ENCODE results near the gene CTCF. TPM values are rescaled to one million over a fixed set of nuclear protein-coding genes. Genes with fewer than 3 reads are reported as not detected.

Gene CTCF
- total RNA-seq, 5 donors from 2014 or later (not counting 1 experiment from before 2014, with no cell fraction given): 55.3 to 69.0 (median 64.0) TPM

DNA sequence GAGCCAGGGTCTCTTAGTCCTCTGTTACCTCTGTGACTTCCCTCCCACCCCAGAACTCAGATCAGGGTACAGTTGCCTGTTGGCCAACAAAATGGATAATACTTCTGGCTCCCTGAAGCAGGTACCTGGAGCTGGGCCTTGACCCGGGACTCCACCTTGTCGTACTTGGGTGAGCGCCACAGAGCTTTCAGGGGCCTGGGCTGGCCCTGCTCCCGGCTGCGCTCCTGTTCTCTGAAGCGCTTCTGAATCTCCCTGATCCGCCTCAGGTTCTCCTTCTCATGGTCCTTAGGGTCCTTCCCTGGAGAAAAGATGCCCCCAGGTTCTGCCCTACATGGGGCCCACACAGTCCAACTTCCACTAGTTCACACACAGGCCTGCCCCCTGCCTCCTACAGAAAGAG is 102.5 kb downstream of the CTCF start:
- Mint-ChIP-seq H3K27me3 (no peaks in the 10 kb centered on the region), H3K9me3 (no peaks in the 10 kb centered on the region), H3K36me3 (no peaks in the 10 kb centered on the region), H3K4me1 (peaks cover 17 to 43% (median 25%) of the 10 kb centered on the region in 3 donors), H3K4me3 (peak overlapping the region in 2 of 3 donors; percentile 34 to 74), H3K27ac (no peak overlapping the region)
- no peaks in the 10 kb centered on the region for H3K36me3 ChIP-seq (ENCODE audit: control insufficient read depth in 2 of 2, extremely low read depth in 1 of 2, insufficient read depth in 1 of 2, low read length in 1 of 2)
- ATAC-seq (replicated peaks in 1 of 4): no peak
- POLR2A ChIA-PET: no interaction called here
- 98% methylated on average over 7 of the region's 7 CpGs for WGBS (ENCODE audit: insufficient coverage)
- no peaks in the 10 kb centered on the region for H3K27me3 ChIP-seq (replicated peaks in 1 of 2; ENCODE audit: control insufficient read depth in 2 of 2, extremely low read depth in 1 of 2, insufficient read depth in 2 of 2, low read length in 1 of 2)
- peaks cover 5 to 41% of the 10 kb centered on the region in 2 experiments for H3K4me1 ChIP-seq (ENCODE audit: control insufficient read depth in 1 of 2, extremely low read depth in 1 of 2, insufficient read depth in 2 of 2, low read length in 2 of 2)
- no peaks in the 10 kb centered on the region for H3K9me3 ChIP-seq
- DNase-seq: no peak
- H3K27ac ChIP-seq (ENCODE audit: low read length): no peak overlapping the region
- H3K4me3 ChIP-seq (ENCODE audit: control insufficient read depth in 1 of 2, extremely low read depth in 1 of 2, low read length in 1 of 2): no peak overlapping the region
- CTCF ChIA-PET: no interaction called here

DNA sequence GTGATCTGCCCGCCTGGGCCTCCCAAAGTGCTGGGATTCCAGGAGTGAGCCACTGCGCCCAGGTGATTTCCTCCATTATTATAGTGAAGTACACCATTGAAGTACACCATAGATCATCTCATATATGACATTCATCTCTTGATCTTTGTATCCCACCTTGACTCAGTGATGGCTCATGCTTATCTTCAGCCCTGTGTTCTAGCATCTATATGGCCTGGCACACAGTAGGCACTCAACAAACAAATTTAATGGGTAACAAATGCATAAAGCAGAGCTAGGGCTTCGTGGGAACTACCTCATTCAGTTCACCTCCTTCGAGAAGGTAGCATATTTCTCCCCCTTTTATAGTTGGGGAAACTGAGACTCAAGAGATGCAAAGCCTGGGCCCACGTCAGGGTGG is 103.3 kb downstream of the CTCF start:
- DNase-seq (no peak), ATAC-seq (replicated peaks in 1 of 4) (no peak)
- H3K9me3 ChIP-seq: no peaks in the 10 kb centered on the region
- no peak overlapping the region for H3K27ac ChIP-seq (ENCODE audit: low read length)
- no peaks in the 10 kb centered on the region for H3K27me3 ChIP-seq (replicated peaks in 1 of 2; ENCODE audit: control insufficient read depth in 2 of 2, extremely low read depth in 1 of 2, insufficient read depth in 2 of 2, low read length in 1 of 2)
- H3K4me3 ChIP-seq (ENCODE audit: control insufficient read depth in 1 of 2, extremely low read depth in 1 of 2, low read length in 1 of 2): peak overlapping the region; percentile 25 to 63
- ChIA-PET CTCF (no interaction called here), POLR2A (interaction anchor here in 1 of 2 donors (0.9 kb wide), 1 partner anchor 183 kb away, joined by 3 read pairs; no protein-coding TSS in a partner anchor)
- H3K4me1 Mint-ChIP-seq: peaks cover 17 to 43% (median 25%) of the 10 kb centered on the region in 3 donors
- no CpG with 5 or more reads among the region's 5 CpGs for WGBS (ENCODE audit: insufficient coverage)
- H3K9me3 Mint-ChIP-seq: no peaks in the 10 kb centered on the region
- no peaks in the 10 kb centered on the region for H3K36me3 Mint-ChIP-seq
- H3K4me3 Mint-ChIP-seq: peak overlapping the region; percentile 64 to 87 (median 74)
- H3K36me3 ChIP-seq (ENCODE audit: control insufficient read depth in 2 of 2, extremely low read depth in 1 of 2, insufficient read depth in 1 of 2, low read length in 1 of 2): no peaks in the 10 kb centered on the region
- H3K4me1 ChIP-seq (ENCODE audit: control insufficient read depth in 1 of 2, extremely low read depth in 1 of 2, insufficient read depth in 2 of 2, low read length in 2 of 2): peaks cover 5 to 41% of the 10 kb centered on the region in 2 experiments
- H3K27me3 Mint-ChIP-seq: no peaks in the 10 kb centered on the region
- H3K27ac Mint-ChIP-seq: no peak overlapping the region

DNA sequence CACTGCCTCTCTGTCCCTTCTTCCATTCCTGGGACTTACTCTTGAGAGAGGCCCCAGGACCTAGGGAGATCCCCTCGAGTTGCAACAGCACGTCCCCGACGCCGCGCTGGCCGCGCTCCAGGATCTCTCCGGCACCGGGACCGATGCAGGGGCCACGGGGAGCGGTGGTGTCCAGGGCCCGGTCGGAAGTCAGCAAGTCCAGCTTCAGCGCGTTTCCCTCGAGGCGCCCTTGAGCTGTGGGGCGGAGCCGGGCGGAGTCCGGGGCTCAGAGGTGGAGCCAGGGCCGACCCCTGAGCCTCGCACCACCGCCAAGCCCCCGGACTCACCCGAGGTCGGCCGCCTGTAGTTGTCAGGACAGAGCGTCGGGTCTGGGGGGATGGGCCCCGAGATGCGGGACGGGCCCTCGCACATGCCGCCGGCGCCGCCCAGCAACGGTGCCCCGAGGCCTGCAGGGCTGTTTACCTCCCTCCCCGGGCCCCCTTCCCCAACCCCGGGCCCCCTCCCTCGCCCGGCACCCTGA is 103.8 kb downstream of the CTCF start:
- ChIA-PET POLR2A (interaction anchor here (0.5 to 0.9 kb wide), 2 partner anchors 183 to 229 kb away, joined by 3 read pairs; no protein-coding TSS in a partner anchor), CTCF (interaction anchor here (0.6 to 2.8 kb wide), 3 partner anchors 119 to 175 kb away, joined by 4 to 15 read pairs (median 14); no protein-coding TSS in a partner anchor)
- Histone ChIP-seq H3K9me3 (no peaks in the 10 kb centered on the region), H3K36me3 (ENCODE audit: control insufficient read depth in 2 of 2, extremely low read depth in 1 of 2, insufficient read depth in 1 of 2, low read length in 1 of 2) (no peaks in the 10 kb centered on the region), H3K27me3 (replicated peaks in 1 of 2; ENCODE audit: control insufficient read depth in 2 of 2, extremely low read depth in 1 of 2, insufficient read depth in 2 of 2, low read length in 1 of 2) (no peaks in the 10 kb centered on the region), H3K4me3 (ENCODE audit: control insufficient read depth in 1 of 2, extremely low read depth in 1 of 2, low read length in 1 of 2) (peak overlapping the region; percentile 25 to 63), H3K27ac (ENCODE audit: low read length) (no peak overlapping the region), H3K4me1 (ENCODE audit: control insufficient read depth in 1 of 2, extremely low read depth in 1 of 2, insufficient read depth in 2 of 2, low read length in 2 of 2) (peaks cover 5 to 38% of the 10 kb centered on the region in 2 experiments)
- peaks cover 15 to 42% (median 23%) of the 10 kb centered on the region in 3 donors for H3K4me1 Mint-ChIP-seq
- no peaks in the 10 kb centered on the region for H3K9me3 Mint-ChIP-seq
- DNase-seq (peak in 1 of 35 experiments; percentile 26), ATAC-seq (replicated peaks in 1 of 4) (peak in 1 of 4 experiments; percentile 7)
- H3K27me3 Mint-ChIP-seq: no peaks in the 10 kb centered on the region
- H3K27ac Mint-ChIP-seq: no peak overlapping the region
- H3K4me3 Mint-ChIP-seq: peak overlapping the region; percentile 64 to 87 (median 74)
- no peaks in the 10 kb centered on the region for H3K36me3 Mint-ChIP-seq
- WGBS (ENCODE audit: insufficient coverage): 3% methylated on average over 45 of the region's 46 CpGs

DNA sequence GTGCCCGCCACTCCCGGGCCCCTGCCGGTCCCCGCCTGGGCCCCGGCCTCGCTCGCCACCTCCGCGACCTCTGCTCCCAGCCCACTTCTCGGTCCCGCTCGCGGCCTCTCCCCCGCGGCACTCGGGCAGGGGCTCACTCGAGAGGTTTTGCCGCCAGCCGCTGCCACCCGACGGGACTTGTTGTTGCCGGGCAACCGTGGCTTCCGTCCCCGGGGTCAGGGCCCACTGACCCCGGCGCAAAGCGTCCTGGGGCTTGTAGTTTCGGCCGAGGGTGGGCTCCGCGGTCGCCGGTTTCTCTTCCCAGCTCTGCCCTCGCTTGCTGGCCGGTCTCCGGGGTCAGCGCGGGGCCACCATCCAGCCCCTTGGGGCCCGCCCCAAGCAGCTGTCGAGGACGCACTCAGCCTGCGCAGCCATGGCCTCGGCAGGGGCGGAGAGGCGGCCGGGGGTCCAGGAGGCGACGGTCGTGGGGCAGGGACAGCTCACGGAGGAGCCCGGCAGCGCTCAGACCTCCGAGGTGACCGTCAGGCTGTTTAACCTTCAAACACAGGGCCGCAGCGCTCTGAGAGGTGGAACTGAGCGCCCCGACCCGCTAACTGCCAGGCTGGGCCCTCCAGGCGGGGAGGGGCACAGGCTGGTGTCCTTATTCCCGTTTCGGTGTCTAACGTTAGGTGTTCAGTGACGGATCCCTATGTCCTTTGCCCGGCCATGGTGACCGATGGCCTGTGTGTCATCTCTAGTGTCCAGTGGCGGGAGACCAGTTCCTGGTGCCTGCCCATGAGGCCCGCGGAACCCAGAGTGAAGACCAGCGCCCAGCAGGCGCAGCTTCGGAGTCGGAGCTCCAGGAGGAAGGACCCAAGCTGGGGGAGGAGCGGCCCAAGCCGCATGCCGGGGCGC is 104.5 kb downstream of the CTCF start, which contains the start of the genes C16orf86 and ENKD1:
TSS of gene C16orf86 (plus strand) at position 256 of the 894 bp plus-strand sequence. CDS start at position 413, 157 bp downstream.
TSS of gene ENKD1 (minus strand) at position 192 of the 894 bp plus-strand sequence. CDS start 308 bp downstream, outside the sequence.
- H3K4me3 Mint-ChIP-seq: peak within 1 kb of the TSS; percentile 79 to 87 (median 84)
- no peaks in the 10 kb centered on the region for H3K36me3 ChIP-seq (ENCODE audit: control insufficient read depth in 2 of 2, extremely low read depth in 1 of 2, insufficient read depth in 1 of 2, low read length in 1 of 2)
- ChIA-PET CTCF (interaction anchor here (0.5 to 2.8 kb wide), 12 partner anchors 8 to 836 kb away, joined by 3 to 15 read pairs (median 4); partner anchors contain the start of genes CARMIL2 (in 1 of the 2), DDX28 (in 1 of the 2), DUS2 (in 1 of the 2) and NAE1 (in 1 of the 2)), POLR2A (interaction anchor here (0.5 to 0.6 kb wide), 2 partner anchors 87 to 228 kb away, joined by 3 to 4 read pairs; no protein-coding TSS in a partner anchor)
- H3K27me3 Mint-ChIP-seq: no peaks in the 10 kb centered on the region
- H3K27ac ChIP-seq (ENCODE audit: low read length): peak within 1 kb of the TSS; percentile 58
- peak within 1 kb of the TSS; percentile 63 to 64 for H3K4me3 ChIP-seq (ENCODE audit: control insufficient read depth in 1 of 2, extremely low read depth in 1 of 2, low read length in 1 of 2)
- H3K27ac Mint-ChIP-seq: peak within 1 kb of the TSS; percentile 57 to 73
- no peaks in the 10 kb centered on the region for H3K9me3 Mint-ChIP-seq
- peaks cover 5 to 31% of the 10 kb centered on the region in 2 experiments for H3K4me1 ChIP-seq (ENCODE audit: control insufficient read depth in 1 of 2, extremely low read depth in 1 of 2, insufficient read depth in 2 of 2, low read length in 2 of 2)
- H3K36me3 Mint-ChIP-seq: no peaks in the 10 kb centered on the region
- 8% methylated on average over 72 of the region's 78 CpGs for WGBS (ENCODE audit: insufficient coverage)
- peaks cover 8 to 36% (median 19%) of the 10 kb centered on the region in 3 donors for H3K4me1 Mint-ChIP-seq
- ATAC-seq (replicated peaks in 1 of 4) (peak; percentile 73 to 78 (median 75)), DNase-seq (peak; percentile 60 to 89 (median 78))
- no peaks in the 10 kb centered on the region for H3K27me3 ChIP-seq (replicated peaks in 1 of 2; ENCODE audit: control insufficient read depth in 2 of 2, extremely low read depth in 1 of 2, insufficient read depth in 2 of 2, low read length in 1 of 2)
- no peaks in the 10 kb centered on the region for H3K9me3 ChIP-seq

DNA sequence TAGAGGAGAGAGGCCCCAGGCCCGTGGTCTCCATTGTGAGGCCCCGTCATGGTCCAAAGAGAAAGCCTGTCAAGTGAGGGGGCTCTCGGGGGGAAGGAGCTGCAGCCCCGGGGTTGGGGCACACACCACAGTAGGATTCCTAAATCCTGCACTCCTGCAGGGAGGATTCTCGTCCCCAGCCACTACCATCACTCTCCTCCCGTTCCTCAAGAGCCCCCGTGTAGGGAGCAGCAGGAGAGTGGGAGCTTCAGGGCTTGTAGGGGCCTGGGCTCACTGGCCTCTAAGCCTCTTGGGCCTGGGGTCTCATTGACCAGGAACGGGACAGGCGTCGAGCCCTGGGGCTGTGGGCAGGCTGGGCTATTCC is 105.1 kb downstream of the CTCF start:
- H3K9me3 ChIP-seq: no peaks in the 10 kb centered on the region
- ChIA-PET CTCF (interaction anchor here (0.5 to 2.8 kb wide), 12 partner anchors 8 to 837 kb away, joined by 3 to 15 read pairs (median 4); partner anchors contain the start of genes CARMIL2 (in 2 of the 2), ATP6V0D1 (in 1 of the 2), DDX28 (in 1 of the 2) and DUS2 (in 1 of the 2)), POLR2A (interaction anchor here in 1 of 2 donors (0.6 kb wide), 1 partner anchor 87 kb away, joined by 4 read pairs; no protein-coding TSS in a partner anchor)
- H3K36me3 ChIP-seq (ENCODE audit: control insufficient read depth in 2 of 2, extremely low read depth in 1 of 2, insufficient read depth in 1 of 2, low read length in 1 of 2): no peaks in the 10 kb centered on the region
- ATAC-seq (replicated peaks in 1 of 4) (no peak), DNase-seq (no peak)
- Mint-ChIP-seq H3K27me3 (no peaks in the 10 kb centered on the region), H3K27ac (peak overlapping the region; percentile 57 to 73), H3K9me3 (no peaks in the 10 kb centered on the region), H3K4me1 (peaks cover 8 to 35% (median 19%) of the 10 kb centered on the region in 3 donors), H3K36me3 (no peaks in the 10 kb centered on the region), H3K4me3 (peak overlapping the region; percentile 79 to 87 (median 84))
- H3K4me1 ChIP-seq (ENCODE audit: control insufficient read depth in 1 of 2, extremely low read depth in 1 of 2, insufficient read depth in 2 of 2, low read length in 2 of 2): peaks cover 5 to 26% of the 10 kb centered on the region in 2 experiments
- peak overlapping the region; percentile 63 to 64 for H3K4me3 ChIP-seq (ENCODE audit: control insufficient read depth in 1 of 2, extremely low read depth in 1 of 2, low read length in 1 of 2)
- 49% methylated on average over 6 of the region's 10 CpGs for WGBS (ENCODE audit: insufficient coverage)
- peak overlapping the region; percentile 43 for H3K27ac ChIP-seq (ENCODE audit: low read length)
- H3K27me3 ChIP-seq (replicated peaks in 1 of 2; ENCODE audit: control insufficient read depth in 2 of 2, extremely low read depth in 1 of 2, insufficient read depth in 2 of 2, low read length in 1 of 2): no peaks in the 10 kb centered on the region

Measured in T-cell (primary cell).